ENCODE data around the gene ARHGAP8. TPM values are rescaled to one million over a fixed set of nuclear protein-coding genes. Genes with fewer than 3 reads are reported as not detected.

Gene ARHGAP8
- total RNA-seq, 2 experiments from 2014 or later = not detected

- H3K9me3 ChIP-seq (ENCODE audit: low read length) = no peaks in the 10 kb centered on the region
- H3K36me3 ChIP-seq (ENCODE audit: insufficient read depth, low read length) = no peaks in the 10 kb centered on the region
- ChIA-PET POLR2A (no interaction called here), CTCF (ENCODE audit: unreplicated experiment) (no interaction called here)
- H2AFZ ChIP-seq (ENCODE audit: low read length) = no peak overlapping the region
- no peaks in the 10 kb centered on the region for H4K20me1 ChIP-seq (ENCODE audit: insufficient read depth, low read length)
- no TSS peak for BruUV-seq (replicated peaks)
- DNase-seq (ENCODE audit: low spot score) = no peak
- no peak for TF ChIP-seq CTCF (conservative IDR thresholded peaks at IDR 0.05; ENCODE audit: low read length)
- TF ChIP-seq EZH2phosphoT487 (IDR thresholded peaks at IDR 0.05; ENCODE audit: borderline replicate concordance, low read depth, low read length) = no peak
- no peaks in the 10 kb centered on the region for H3K79me2 ChIP-seq (ENCODE audit: insufficient read depth, low read depth, low read length)
- no peaks in the 10 kb centered on the region for H3K4me1 ChIP-seq (ENCODE audit: insufficient read depth, low read length, poor library complexity, severe bottlenecking)
- no peak overlapping the region for H3K27ac ChIP-seq (ENCODE audit: low read depth, low read length, poor library complexity, severe bottlenecking)
- H3K4me2 ChIP-seq (ENCODE audit: low read length) = no peak overlapping the region
- no peaks in the 10 kb centered on the region for H3K9me2 ChIP-seq (ENCODE audit: insufficient read depth, low read length)
- intact Hi-C loops (cut with micrococcal nuclease; ENCODE audit: unreplicated experiment) = loop anchor here (2.0 kb wide), 1 partner anchor 275 kb away; no protein-coding TSS in a partner anchor
- H3K4me3 ChIP-seq (ENCODE audit: low read depth, low read length, poor library complexity, severe bottlenecking) = no peak overlapping the region
Measured at GRCh38 chr22:44821741-44822475, 69.5 kb downstream of the ARHGAP8 start.

DNA sequence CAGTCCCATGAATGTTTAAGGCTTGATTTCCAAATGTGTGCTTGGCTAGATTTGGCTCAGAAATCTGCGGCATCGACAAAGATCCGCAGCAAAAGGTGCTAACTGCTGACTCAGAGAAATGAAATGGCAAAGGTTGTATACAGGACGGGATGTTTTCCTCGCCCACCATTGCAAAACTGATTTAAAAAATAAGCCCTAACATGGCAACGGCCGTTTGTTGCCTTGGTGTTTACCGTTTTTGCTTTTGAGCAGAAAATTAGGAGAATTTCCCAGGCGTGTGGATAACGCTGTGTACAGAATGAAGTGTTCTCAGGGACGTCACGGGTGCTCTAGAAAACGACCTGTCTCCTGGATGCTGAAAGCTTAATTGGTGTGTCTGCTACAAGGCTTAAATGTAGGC lies 70.2 kb downstream of the ARHGAP8 start:
- ChIA-PET POLR2A (no interaction called here), CTCF (ENCODE audit: unreplicated experiment) (no interaction called here)
- Histone ChIP-seq H3K4me3 (ENCODE audit: low read depth, low read length, poor library complexity, severe bottlenecking) (no peak overlapping the region), H3K9me2 (ENCODE audit: insufficient read depth, low read length) (no peaks in the 10 kb centered on the region), H3K79me2 (ENCODE audit: insufficient read depth, low read depth, low read length) (no peaks in the 10 kb centered on the region), H3K4me2 (ENCODE audit: low read length) (no peak overlapping the region), H4K20me1 (ENCODE audit: insufficient read depth, low read length) (no peaks in the 10 kb centered on the region), H3K4me1 (ENCODE audit: insufficient read depth, low read length, poor library complexity, severe bottlenecking) (no peaks in the 10 kb centered on the region), H3K36me3 (ENCODE audit: insufficient read depth, low read length) (no peaks in the 10 kb centered on the region), H3K9me3 (ENCODE audit: low read length) (no peaks in the 10 kb centered on the region), H2AFZ (ENCODE audit: low read length) (no peak overlapping the region), H3K27ac (ENCODE audit: low read depth, low read length, poor library complexity, severe bottlenecking) (no peak overlapping the region)
- DNase-seq (ENCODE audit: low spot score) = no peak
- no peak for TF ChIP-seq CTCF (conservative IDR thresholded peaks at IDR 0.05; ENCODE audit: low read length)
- no peak for TF ChIP-seq EZH2phosphoT487 (IDR thresholded peaks at IDR 0.05; ENCODE audit: borderline replicate concordance, low read depth, low read length)
- intact Hi-C loops (cut with micrococcal nuclease; ENCODE audit: unreplicated experiment) = no loop called here
- no TSS peak for BruUV-seq (replicated peaks)

DNA sequence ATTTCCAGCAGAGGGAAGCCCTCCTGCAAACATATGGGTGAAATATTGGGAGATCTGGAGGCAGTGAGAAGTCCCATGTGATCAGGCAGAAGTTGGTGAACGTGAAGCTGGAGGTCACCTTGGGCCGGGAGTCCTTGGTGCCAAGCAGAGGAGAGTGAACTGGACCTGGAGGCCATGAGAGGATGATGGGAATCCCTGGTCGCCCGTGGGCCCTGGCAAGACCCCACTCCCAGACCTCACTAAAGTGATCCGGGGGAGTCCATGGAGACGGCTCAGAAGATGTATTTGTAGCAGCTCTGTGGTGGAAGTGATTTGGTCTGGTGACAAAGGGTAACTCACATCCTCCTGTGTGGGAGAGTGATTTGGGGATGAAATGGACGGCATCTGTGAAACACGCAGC lies 71.0 kb downstream of the ARHGAP8 start:
- H3K36me3 ChIP-seq (ENCODE audit: insufficient read depth, low read length) = no peaks in the 10 kb centered on the region
- H3K79me2 ChIP-seq (ENCODE audit: insufficient read depth, low read depth, low read length) = no peaks in the 10 kb centered on the region
- H3K9me3 ChIP-seq (ENCODE audit: low read length) = no peaks in the 10 kb centered on the region
- no peaks in the 10 kb centered on the region for H4K20me1 ChIP-seq (ENCODE audit: insufficient read depth, low read length)
- H3K4me3 ChIP-seq (ENCODE audit: low read depth, low read length, poor library complexity, severe bottlenecking) = no peak overlapping the region
- POLR2A ChIA-PET = no interaction called here
- H3K27ac ChIP-seq (ENCODE audit: low read depth, low read length, poor library complexity, severe bottlenecking) = no peak overlapping the region
- no peak overlapping the region for H2AFZ ChIP-seq (ENCODE audit: low read length)
- H3K9me2 ChIP-seq (ENCODE audit: insufficient read depth, low read length) = no peaks in the 10 kb centered on the region
- intact Hi-C loops (cut with micrococcal nuclease; ENCODE audit: unreplicated experiment) = no loop called here
- H3K4me1 ChIP-seq (ENCODE audit: insufficient read depth, low read length, poor library complexity, severe bottlenecking) = no peaks in the 10 kb centered on the region
- BruUV-seq (replicated peaks) = no TSS peak
- TF ChIP-seq CTCF (conservative IDR thresholded peaks at IDR 0.05; ENCODE audit: low read length) = no peak
- TF ChIP-seq EZH2phosphoT487 (IDR thresholded peaks at IDR 0.05; ENCODE audit: borderline replicate concordance, low read depth, low read length) = no peak
- H3K4me2 ChIP-seq (ENCODE audit: low read length) = no peak overlapping the region
- CTCF ChIA-PET (ENCODE audit: unreplicated experiment) = no interaction called here
- no peak for DNase-seq (ENCODE audit: low spot score)
